ENCODE measurements around the gene PSMG2. TPM values are rescaled to one million over a fixed set of nuclear protein-coding genes. Genes with fewer than 3 reads are reported as not detected.

The PSMG2 gene
- total and polyA plus RNA-seq, 9 of the 15 experiments (the other 6 are each of a cell fraction or from before 2014, with no cell fraction given) = 59.9 to 271 (median 111) TPM

- no TSS peak for BruUV-seq (replicated peaks)
- Histone ChIP-seq H3K27ac (ENCODE audit: extremely low read depth, low read depth, low read length) (no peak overlapping the region), H3K4me1 (replicated peaks in 1 of 2; ENCODE audit: control insufficient read depth in 2 of 2, insufficient read depth in 2 of 2, low read length in 2 of 2) (no peaks in the 10 kb centered on the region), H4K20me1 (replicated peaks; ENCODE audit: control insufficient read depth, insufficient read depth, low read length) (0 out of 2 replicates have a peak, but pooled peaks cover 2% of the 10 kb centered on the region), H3K9me3 (replicated peaks; ENCODE audit: control insufficient read depth, insufficient read depth, low read depth, low read length) (no peaks in the 10 kb centered on the region), H3K36me3 (ENCODE audit: control insufficient read depth, insufficient read depth, low read length) (peaks cover 33% of the 10 kb centered on the region), H3K9me1 (ENCODE audit: control insufficient read depth, insufficient read depth, low read length) (no peaks in the 10 kb centered on the region), H3K4me3 (no peak overlapping the region), H2AFZ (ENCODE audit: low read depth, low read length) (no peak overlapping the region), H3K27me3 (ENCODE audit: control insufficient read depth in 2 of 2, insufficient read depth in 2 of 2, low read length in 2 of 2) (no peaks in the 10 kb centered on the region), H3K79me2 (ENCODE audit: control insufficient read depth, insufficient read depth, low read length) (no peaks in the 10 kb centered on the region), H3K9ac (ENCODE audit: insufficient read depth in 1 of 2, low read depth in 2 of 2, low read length in 2 of 2) (no peak overlapping the region), H3K4me2 (ENCODE audit: insufficient read depth, low read length) (no peak overlapping the region)
- CTCF ChIA-PET (ENCODE audit: low intra/inter-chr PET ratio) = no interaction called here
- no peak for ATAC-seq
- FAIRE-seq = no peak
- in situ Hi-C loops (cut with MboI) (no loop called here), intact Hi-C loops (cut with micrococcal nuclease) (no loop called here)
- POLR2A ChIA-PET = interaction anchor here (0.7 to 0.9 kb wide), 2 partner anchors 12 to 16 kb away, joined by 3 read pairs; no protein-coding TSS in a partner anchor
- DNase-seq (ENCODE audit: extremely low read depth in 1 of 4, low spot score in 3 of 4) = no peak
- WGBS (ENCODE audit: insufficient coverage, low coverage, missing lambda C conversion rate) = 71% methylated on average over 4 of the region's 4 CpGs
- TF ChIP-seq ZBTB9 (CRISPR knock-in tag; IDR thresholded peaks at IDR 0.05) = no peak
- TF ChIP-seq FUS (optimal IDR thresholded peaks at IDR 0.05; ENCODE audit: low read depth, low read length) = no peak
- no peak for TF ChIP-seq TEAD2 (tag; IDR thresholded peaks at IDR 0.05)
- TF ChIP-seq SIRT6 (IDR thresholded peaks at IDR 0.05; ENCODE audit: low read depth, low read length) = no peak
- no peak for TF ChIP-seq TOE1 (IDR thresholded peaks at IDR 0.05; ENCODE audit: borderline replicate concordance)
- no peak for TF ChIP-seq TOE1 (CRISPR knock-in tag; IDR thresholded peaks at IDR 0.05; ENCODE audit: borderline replicate concordance, low read depth)
- TF ChIP-seq KDM1A (IDR thresholded peaks at IDR 0.05) = no peak
- TF ChIP-seq ZBTB1 (CRISPR knock-in tag; IDR thresholded peaks at IDR 0.05; ENCODE audit: borderline replicate concordance, low read depth) = no peak
- no peak for TF ChIP-seq GTF2A2 (tag; IDR thresholded peaks at IDR 0.05)
- TF ChIP-seq HDAC2 (IDR thresholded peaks at IDR 0.05) = no peak
- no peak for TF ChIP-seq NR3C1 (CRISPR knock-in tag; IDR thresholded peaks at IDR 0.05)
- TF ChIP-seq FOXK2 (conservative IDR thresholded peaks at IDR 0.05 in 1 of 2, IDR thresholded peaks at IDR 0.05 in 1 of 2; ENCODE audit: low read depth in 2 of 2) = no peak
- no peak for TF ChIP-seq ZFP1 (CRISPR knock-in tag; IDR thresholded peaks at IDR 0.05)
- TF ChIP-seq, protein P1, sequence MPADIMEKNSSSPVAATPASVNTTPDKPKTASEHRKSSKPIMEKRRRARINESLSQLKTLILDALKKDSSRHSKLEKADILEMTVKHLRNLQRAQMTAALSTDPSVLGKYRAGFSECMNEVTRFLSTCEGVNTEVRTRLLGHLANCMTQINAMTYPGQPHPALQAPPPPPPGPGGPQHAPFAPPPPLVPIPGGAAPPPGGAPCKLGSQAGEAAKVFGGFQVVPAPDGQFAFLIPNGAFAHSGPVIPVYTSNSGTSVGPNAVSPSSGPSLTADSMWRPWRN (IDR thresholded peaks at IDR 0.05; ENCODE audit: low read depth) = no peak
Measured at GRCh38 chr18:12689256-12689850, 13.5 kb upstream of the PSMG2 start.

All from K562 (cell line).